ENCODE results near the gene FAU.

Gene FAU

GRCh38 chr11:65083834-65084597 is 37.9 kb downstream of the FAU start, which contains the start of the genes CDCA5 and ZFPL1:
Gene CDCA5, minus strand, starts transcription at chr11:65084040. Its CDS starts 62 bp downstream, at chr11:65083978.
Gene ZFPL1, plus strand, starts transcription at chr11:65084222. Its CDS starts 477 bp downstream, at chr11:65084699.
- DNase-seq, result peak; percentile 71 to 97 (median 92)

- peak in 1 of 58 donors; percentile 8 for DNase-seq
Measured at GRCh38 chr11:65083134-65083833, 38.6 kb downstream of the FAU start.

- no peak for DNase-seq
Measured at GRCh38 chr11:65078786-65079342, 43.1 kb downstream of the FAU start.

GRCh38 chr11:65078151-65078550 is 43.8 kb downstream of the FAU start:
- DNase-seq, result no peak

- no peak for DNase-seq
Measured at GRCh38 chr11:65077451-65077850, 44.5 kb downstream of the FAU start.

- DNase-seq, result no peak
Measured at GRCh38 chr11:65072631-65072966, 49.3 kb downstream of the FAU start.

- DNase-seq, result no peak
Measured at GRCh38 chr11:65071907-65072630, 49.9 kb downstream of the FAU start.

Measured in anterior cingulate cortex (tissue), 58 donors.